SJSA1 (cell line): ENCODE results near the gene DDIT4. TPM values are rescaled to one million over a fixed set of nuclear protein-coding genes. Genes with fewer than 3 reads are reported as not detected.
"Not testable (repeated sequence)": the region's sequence is repeated elsewhere in the genome, so short reads cannot be mapped to it uniquely, and the experiment has no call there.

Experiments used
- DNase-seq, 2 experiments: peaks; one replicate each; pipeline ENCODE4 v3.0.0-alpha.2; 2015 to 2020; ENCODE audit warnings: low spot score in 2 of 2, low read depth in 1 of 2
- H3K27ac ChIP-seq: fragments of 250-450 bp; sonication (Bioruptor Pico); 2 replicates; pipeline ENCODE4 v1.5.1; 2020; ENCODE audit warnings: mild to moderate bottlenecking, moderate library complexity
- H3K27me3 ChIP-seq: fragments of 250-450 bp; sonication (Bioruptor Pico); replicated peaks from 2 replicates; pipeline ENCODE4 v1.5.1; 2020; ENCODE audit warnings: mild to moderate bottlenecking, moderate library complexity
- H3K36me3 ChIP-seq: fragments of 250-450 bp; sonication (Bioruptor Pico); 2 replicates; pipeline ENCODE4 v1.5.1; 2020; ENCODE audit warnings: mild to moderate bottlenecking
- H3K4me1 ChIP-seq: fragments of 250-450 bp; sonication (Bioruptor Pico); replicated peaks from 2 replicates; pipeline ENCODE4 v1.6.1; 2021; ENCODE audit warnings: mild to moderate bottlenecking
- H3K4me3 ChIP-seq: fragments of 250-450 bp; sonication (Bioruptor Pico); 2 replicates; pipeline ENCODE4 v1.5.1; 2020; ENCODE audit warnings: mild to moderate bottlenecking
- H3K9me3 ChIP-seq: fragments of 250-450 bp; sonication (Bioruptor Pico); replicated peaks from 2 replicates; pipeline ENCODE4 v1.5.1; 2020; ENCODE audit warnings: mild to moderate bottlenecking
- total RNA-seq: library from RNA; depleted of rRNA; stranded (reverse); fragments of >200 nt; shearing (Covaris generic); gene quantifications from 2 replicates; pipeline ENCODE4 v1.2.3, GENCODE V29; 2014; rRNA removed

DDIT4 gene, protein sequence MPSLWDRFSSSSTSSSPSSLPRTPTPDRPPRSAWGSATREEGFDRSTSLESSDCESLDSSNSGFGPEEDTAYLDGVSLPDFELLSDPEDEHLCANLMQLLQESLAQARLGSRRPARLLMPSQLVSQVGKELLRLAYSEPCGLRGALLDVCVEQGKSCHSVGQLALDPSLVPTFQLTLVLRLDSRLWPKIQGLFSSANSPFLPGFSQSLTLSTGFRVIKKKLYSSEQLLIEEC
- total RNA-seq: 13.6 and 20.6 TPM in 2 replicates

GRCh38 chr10:72273410-72274212 is at the start of gene DDIT4:
TSS of gene DDIT4 (plus strand) at chr10:72273924. CDS start at chr10:72274217, 293 bp downstream.
- peak; percentile 94 to 98 for DNase-seq
- peaks cover 11% of the 10 kb centered on the region for H3K36me3 ChIP-seq
- no peaks in the 10 kb centered on the region for H3K27me3 ChIP-seq
- H3K27ac ChIP-seq: no peak within 1 kb of the TSS
- H3K4me1 ChIP-seq: peaks cover 25% of the 10 kb centered on the region
- H3K9me3 ChIP-seq: no peaks in the 10 kb centered on the region
- peak within 1 kb of the TSS; percentile 49 for H3K4me3 ChIP-seq

DNA sequence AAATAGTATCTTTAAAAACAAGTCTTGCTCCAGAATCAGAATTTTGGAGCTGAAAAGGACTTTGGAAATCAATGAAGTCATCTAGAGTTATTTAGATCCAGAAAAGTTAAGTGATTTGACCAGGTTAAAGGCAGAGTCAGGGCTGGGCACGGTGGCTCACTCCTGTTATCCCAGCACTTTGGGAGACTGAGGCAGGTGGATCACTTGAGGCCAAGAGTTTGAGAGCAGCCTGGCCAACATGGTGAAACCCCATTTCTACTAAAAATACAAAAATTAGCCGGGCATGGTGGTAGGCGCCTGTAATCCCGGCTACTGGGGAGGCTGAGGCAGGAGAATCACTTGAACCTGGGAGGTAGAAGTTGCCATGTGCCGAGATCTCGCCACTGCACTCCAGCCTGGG is 49.5 kb upstream of the DDIT4 start:
- H3K9me3 ChIP-seq, H3K4me3 ChIP-seq, H3K4me1 ChIP-seq, H3K27me3 ChIP-seq, H3K27ac ChIP-seq, DNase-seq: not testable (repeated sequence)
- peaks cover 42% of the 10 kb centered on the region for H3K36me3 ChIP-seq

- H3K27ac ChIP-seq: 0 out of 2 replicates have a peak overlapping the region, but pooled peaks have one; percentile 17
- no peak overlapping the region for H3K4me3 ChIP-seq
- H3K9me3 ChIP-seq: no peaks in the 10 kb centered on the region
- peaks cover 53% of the 10 kb centered on the region for H3K36me3 ChIP-seq
- no peaks in the 10 kb centered on the region for H3K27me3 ChIP-seq
- DNase-seq: no peak
- no peaks in the 10 kb centered on the region for H3K4me1 ChIP-seq
Measured at GRCh38 chr10:72226418-72227027, 47.2 kb upstream of the DDIT4 start.

DNA sequence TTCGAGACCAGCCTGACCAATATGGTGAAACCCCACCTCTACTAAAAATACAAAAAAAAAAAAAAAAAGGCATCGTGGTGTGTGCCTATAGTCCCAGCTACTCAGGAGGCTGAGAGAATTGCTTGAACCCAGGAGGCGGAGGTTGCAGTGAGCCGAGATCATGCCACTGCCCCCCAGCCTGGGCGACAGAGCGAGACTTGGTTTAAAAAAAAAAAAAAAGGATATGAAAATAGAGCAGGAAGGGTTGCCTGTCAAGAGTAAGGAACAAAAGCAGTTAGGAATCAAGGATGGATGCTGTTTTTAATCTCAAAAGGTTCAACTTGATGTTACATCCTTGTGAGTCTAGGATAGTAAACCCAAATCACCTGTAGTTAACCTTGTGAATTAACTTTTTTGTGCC is 45.9 kb upstream of the DDIT4 start:
- Histone ChIP-seq H3K36me3 (peaks cover 56% of the 10 kb centered on the region), H3K27me3 (no peaks in the 10 kb centered on the region), H3K4me3 (no peak overlapping the region), H3K9me3 (no peaks in the 10 kb centered on the region), H3K4me1 (no peaks in the 10 kb centered on the region), H3K27ac (no peak overlapping the region)
- no peak for DNase-seq

DNA sequence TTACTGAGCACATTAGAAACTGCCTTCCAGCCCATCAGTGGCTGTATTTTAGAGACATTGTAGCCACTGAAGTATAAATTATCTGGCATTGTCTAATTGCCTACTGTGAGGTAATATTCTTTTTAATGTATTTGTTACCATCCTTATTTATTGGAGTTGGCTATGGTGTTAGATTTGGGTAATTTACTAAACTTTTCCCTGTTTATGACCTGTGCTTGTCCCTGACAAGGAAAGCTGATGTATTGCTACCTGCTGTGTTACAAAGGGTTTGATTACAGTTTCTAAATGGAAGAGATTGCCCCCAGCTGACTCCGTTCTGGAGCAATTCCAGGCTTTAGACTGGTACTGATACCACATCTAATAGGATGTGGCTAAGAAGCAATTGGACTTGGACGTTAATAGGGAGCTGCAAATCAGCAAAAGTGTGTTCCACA is 45.4 kb upstream of the DDIT4 start:
- no peaks in the 10 kb centered on the region for H3K27me3 ChIP-seq
- no peak overlapping the region for H3K4me3 ChIP-seq
- no peak overlapping the region for H3K27ac ChIP-seq
- no peaks in the 10 kb centered on the region for H3K4me1 ChIP-seq
- H3K36me3 ChIP-seq: peaks cover 61% of the 10 kb centered on the region
- DNase-seq: no peak
- no peaks in the 10 kb centered on the region for H3K9me3 ChIP-seq

- H3K27ac ChIP-seq: no peak overlapping the region
- H3K9me3 ChIP-seq: no peaks in the 10 kb centered on the region
- H3K27me3 ChIP-seq: no peaks in the 10 kb centered on the region
- peaks cover 62% of the 10 kb centered on the region for H3K36me3 ChIP-seq
- no peak overlapping the region for H3K4me3 ChIP-seq
- no peak for DNase-seq
- no peaks in the 10 kb centered on the region for H3K4me1 ChIP-seq
Measured at GRCh38 chr10:72229261-72230251, 44.2 kb upstream of the DDIT4 start.

- H3K4me3 ChIP-seq: no peak overlapping the region
- H3K9me3 ChIP-seq: no peaks in the 10 kb centered on the region; the same call in 1 of the 2 replicates
- H3K27ac ChIP-seq: no peak overlapping the region
- DNase-seq: no peak
- peaks cover 50% of the 10 kb centered on the region for H3K36me3 ChIP-seq
- H3K27me3 ChIP-seq: no peaks in the 10 kb centered on the region
- no peaks in the 10 kb centered on the region for H3K4me1 ChIP-seq
Measured at GRCh38 chr10:72233621-72234020, 40.1 kb upstream of the DDIT4 start.

DNA sequence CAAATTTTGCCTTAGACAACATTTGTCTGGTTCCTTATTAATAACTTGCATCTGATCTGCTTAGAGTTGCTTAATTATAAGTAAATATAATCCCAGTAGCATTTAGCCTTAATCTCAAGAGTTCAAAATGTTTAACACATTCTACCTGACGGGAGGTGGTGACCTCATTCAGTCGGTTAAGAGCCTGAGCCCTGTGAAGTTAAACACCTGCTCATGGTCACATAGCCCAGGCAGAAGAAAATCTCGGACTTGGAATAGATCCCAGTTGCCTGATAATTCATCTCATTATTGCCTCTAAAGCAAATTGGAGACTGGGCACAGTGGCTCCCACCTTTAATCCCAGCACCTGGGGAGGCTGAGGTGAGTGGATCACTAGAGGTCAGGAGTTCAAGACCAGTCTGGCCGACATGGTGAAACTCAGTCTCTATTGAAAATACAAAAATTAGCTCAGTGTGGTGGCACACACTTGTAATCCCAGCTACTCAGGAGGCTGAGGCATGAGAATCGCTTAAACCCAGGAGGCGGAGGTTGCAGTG is 39.1 kb upstream of the DDIT4 start:
- Histone ChIP-seq H3K9me3 (no peaks in the 10 kb centered on the region; the same call in 1 of the 2 replicates), H3K4me1 (no peaks in the 10 kb centered on the region), H3K27me3 (no peaks in the 10 kb centered on the region), H3K27ac (no peak overlapping the region), H3K36me3 (peaks cover 49% of the 10 kb centered on the region), H3K4me3 (no peak overlapping the region)
- DNase-seq: no peak

DNA sequence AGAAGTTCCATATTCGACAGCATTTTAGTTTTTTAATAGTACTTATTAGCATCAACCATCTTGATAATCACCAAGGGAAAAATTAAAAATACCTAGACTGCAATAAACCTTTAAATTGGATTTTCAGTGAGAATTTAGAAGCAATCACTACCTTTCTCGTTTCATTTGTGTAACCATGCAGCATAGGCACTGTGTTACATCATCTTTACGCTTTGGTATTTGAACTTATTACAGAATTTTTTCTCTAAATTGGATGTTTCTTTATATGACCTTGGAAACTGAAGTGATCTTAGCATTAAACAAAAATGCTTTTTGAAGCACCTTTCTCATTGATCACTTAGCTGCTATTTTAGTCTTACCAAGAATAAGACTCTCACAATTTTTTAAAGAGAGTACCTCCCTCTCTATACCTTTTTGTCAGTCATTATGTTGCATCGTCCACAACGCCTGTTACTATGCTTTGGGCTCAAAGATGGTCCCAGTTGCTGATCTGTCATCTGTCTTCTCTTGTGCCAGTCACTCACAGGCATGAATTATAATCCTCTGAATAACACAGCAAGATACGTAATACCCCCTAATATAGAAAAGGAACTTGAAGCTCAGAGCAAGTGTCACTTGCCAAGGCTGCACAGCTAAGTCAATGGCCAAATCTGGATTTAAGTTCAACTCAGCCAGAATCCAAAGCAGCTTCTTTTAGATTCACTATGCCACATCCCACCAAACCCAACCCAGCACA is 38.0 kb upstream of the DDIT4 start:
- H3K4me3 ChIP-seq: no peak overlapping the region
- H3K27ac ChIP-seq: no peak overlapping the region
- no peaks in the 10 kb centered on the region for H3K4me1 ChIP-seq
- no peak for DNase-seq
- no peaks in the 10 kb centered on the region for H3K27me3 ChIP-seq
- no peaks in the 10 kb centered on the region; the same call in 1 of the 2 replicates for H3K9me3 ChIP-seq
- H3K36me3 ChIP-seq: peaks cover 41% of the 10 kb centered on the region

- H3K36me3 ChIP-seq: peaks cover 24% of the 10 kb centered on the region
- peaks cover 25% of the 10 kb centered on the region for H3K4me1 ChIP-seq
- H3K27ac ChIP-seq: no peak overlapping the region
- no peak overlapping the region for H3K4me3 ChIP-seq
- H3K9me3 ChIP-seq: no peaks in the 10 kb centered on the region; the same call in 1 of the 2 replicates
- DNase-seq: no peak
- H3K27me3 ChIP-seq: no peaks in the 10 kb centered on the region
Measured at GRCh38 chr10:72238392-72239175, 35.1 kb upstream of the DDIT4 start.

- H3K27me3 ChIP-seq: no peaks in the 10 kb centered on the region
- H3K36me3 ChIP-seq: peaks cover 16% of the 10 kb centered on the region
- H3K9me3 ChIP-seq: no peaks in the 10 kb centered on the region; the same call in 1 of the 2 replicates
- H3K27ac ChIP-seq: no peak overlapping the region
- peaks cover 33% of the 10 kb centered on the region for H3K4me1 ChIP-seq
- DNase-seq: no peak
- no peak overlapping the region for H3K4me3 ChIP-seq
Measured at GRCh38 chr10:72239409-72239808, 34.3 kb upstream of the DDIT4 start.

DNA sequence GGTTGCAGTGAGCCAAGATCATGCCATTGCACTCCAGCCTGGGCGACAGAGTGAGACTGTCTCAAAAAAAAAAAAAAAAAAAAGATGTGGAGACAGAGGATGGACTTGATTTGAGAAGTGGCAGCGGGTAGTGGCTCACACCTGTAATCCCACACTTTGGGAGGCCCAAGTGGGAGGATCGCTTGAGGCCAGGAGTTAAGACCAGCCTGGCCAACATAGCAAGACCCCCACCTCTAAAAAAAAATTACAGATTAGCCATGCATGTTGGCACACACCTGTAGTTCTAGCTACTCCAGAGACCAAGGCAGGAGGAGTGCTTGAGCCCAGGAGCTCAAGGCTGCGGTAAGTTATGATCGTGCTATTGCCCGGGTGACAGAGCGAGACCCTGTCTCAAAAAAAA is 33.4 kb upstream of the DDIT4 start:
- no peak overlapping the region for H3K4me3 ChIP-seq
- peaks cover 6% of the 10 kb centered on the region for H3K36me3 ChIP-seq
- DNase-seq: no peak
- no peak overlapping the region for H3K27ac ChIP-seq
- no peaks in the 10 kb centered on the region for H3K27me3 ChIP-seq
- no peaks in the 10 kb centered on the region; the same call in 1 of the 2 replicates for H3K9me3 ChIP-seq
- peaks cover 43% of the 10 kb centered on the region for H3K4me1 ChIP-seq
